ENCODE measurements around the gene RAB33A.

- TF ChIP-seq THRA (IDR thresholded peaks at IDR 0.05) = no peak
- no peak for TF ChIP-seq CTCF (IDR thresholded peaks at IDR 0.05 in 2 of 3, conservative IDR thresholded peaks at IDR 0.05 in 1 of 3; ENCODE audit: insufficient read depth in 2 of 3, low read depth in 1 of 3, low read length in 3 of 3)
- no peak for TF ChIP-seq ZNF639 (CRISPR knock-in tag; conservative IDR thresholded peaks at IDR 0.05 in 1 of 2, IDR thresholded peaks at IDR 0.05 in 1 of 2)
- TF ChIP-seq EZH2 (IDR thresholded peaks at IDR 0.05; ENCODE audit: borderline replicate concordance, low read depth, low read length) = no peak
- no peak for TF ChIP-seq SRF (CRISPR knock-in tag; IDR thresholded peaks at IDR 0.05)
- TF ChIP-seq STAT6 (CRISPR knock-in tag; IDR thresholded peaks at IDR 0.05) = no peak
- no peak for TF ChIP-seq PHF8 (IDR thresholded peaks at IDR 0.05; ENCODE audit: borderline replicate concordance, low read length)
These were observed 53.0 kb downstream of the RAB33A start for GRCh38 chrX:130224810-130225209.

Data from K562 (cell line).